Panc1 (cell line): ENCODE measurements around the gene PAQR4. TPM values are rescaled to one million over a fixed set of nuclear protein-coding genes. Genes with fewer than 3 reads are reported as not detected.

ENCODE experiments used
- ATAC-seq: fragments of 200-7000 bp; cut with Tn5 transposase; 2 replicates; pipeline ENCODE4 v1.9.1; 2020; ENCODE audit warnings: mild to moderate bottlenecking, moderate library complexity
- BruUV-seq: library from RNA; stranded (reverse); fragments of 400-500 nt; replicated peaks from 2 replicates; lab custom pipeline; 2021; lab: Mats Ljungman, UMichigan
- CTCF ChIA-PET: fragments of 300-600 bp; sonication (Branson Sonifier 250); formaldehyde crosslinking; loops from one replicate; lab custom pipeline; 2022; ENCODE audit warnings: antibody characterized with exemption; lab: Charles Lee
- POLR2A ChIA-PET: fragments of 300-600 bp; sonication (Branson Sonifier 250); formaldehyde crosslinking; loops from one replicate; lab custom pipeline; 2022; ENCODE audit warnings: antibody characterized with exemption; lab: Charles Lee
- DNase-seq: peaks from one replicate; pipeline ENCODE4 v3.0.0-alpha.2; 2010; ENCODE audit warnings: low read depth, low spot score
- H3K27ac ChIP-seq: 2 replicates; pipeline ENCODE4 v1.5.1; 2011; ENCODE audit warnings: mild to moderate bottlenecking, low read length, inconsistent platforms
- H3K27me3 ChIP-seq: fragments of 200-500 bp; sonication (Bioruptor generic); 2 replicates; pipeline ENCODE4 v1.6.0; 2014; ENCODE audit warnings: low read length, inconsistent platforms; ENCODE audit not compliant: control insufficient read depth, insufficient read depth
- H3K36me3 ChIP-seq: fragments of 200-500 bp; sonication (Bioruptor generic); 2 replicates; pipeline ENCODE4 v1.5.1; 2014; ENCODE audit warnings: inconsistent platforms, mild to moderate bottlenecking, low read length, moderate library complexity; ENCODE audit not compliant: control insufficient read depth, insufficient read depth
- H3K4me1 ChIP-seq: 2 replicates; pipeline ENCODE4 v1.5.1; 2011; ENCODE audit warnings: inconsistent platforms, mild to moderate bottlenecking, low read length, moderate library complexity; ENCODE audit not compliant: control insufficient read depth, insufficient read depth
- H3K4me3 ChIP-seq, 2 experiments: 2 replicates each; pipeline ENCODE4 v1.5.1; 2011 to 2012; ENCODE audit warnings: low read depth in 2 of 2, low read length in 2 of 2, mild to moderate bottlenecking in 2 of 2, inconsistent platforms in 1 of 2, moderate library complexity in 1 of 2
- H3K9me3 ChIP-seq: fragments of 200-500 bp; sonication (Bioruptor generic); 2 replicates; pipeline ENCODE4 v1.5.1; 2014; ENCODE audit warnings: low read depth, mild to moderate bottlenecking, inconsistent platforms, low read length, moderate library complexity; ENCODE audit not compliant: control insufficient read depth, insufficient read depth
- POLR2AphosphoS5 ChIP-seq: IDR thresholded peaks from 2 replicates; pipeline ENCODE4 v1.6.1; 2012; ENCODE audit warnings: mild to moderate bottlenecking, low read depth, low read length, moderate library complexity
- REST ChIP-seq, 2 experiments: IDR thresholded peaks; 2 replicates each; pipeline ENCODE4 v1.6.1; 2011 to 2012; ENCODE audit warnings: low read depth in 2 of 2, control low read depth in 1 of 2, low read length in 1 of 2, mild to moderate bottlenecking in 1 of 2, moderate library complexity in 1 of 2; ENCODE audit not compliant: insufficient read depth in 1 of 2
- SIN3A ChIP-seq: IDR thresholded peaks from 2 replicates; pipeline ENCODE4 v1.6.1; 2012; ENCODE audit warnings: low read depth, mild to moderate bottlenecking, low read length, moderate library complexity, borderline replicate concordance; ENCODE audit not compliant: insufficient read depth
- TCF7L2 ChIP-seq: IDR thresholded peaks from 2 replicates; pipeline ENCODE4 v1.6.1; 2011; ENCODE audit warnings: mild to moderate bottlenecking, low read depth, low read length, inconsistent platforms
- in situ Hi-C: cut with HindIII; loops from 2 replicates; pipeline ENCODE4 v1.10.0; 2016; ENCODE audit warnings: low sequenced_read_pairs, low pct_unique_long_range_greater_than_20kb
- intact Hi-C: fragments of 100-400 bp; cut with micrococcal nuclease; formaldehyde crosslinking; loops from one replicate; pipeline ENCODE4 v1.10.0; 2022; ENCODE audit not compliant: unreplicated experiment
- total RNA-seq: library from RNA; stranded (reverse); gene quantifications from one replicate; pipeline ENCODE4 v1.2.1, GENCODE V29; 2021; ENCODE audit not compliant: unreplicated experiment
- TF ChIP-seq, protein P1 (sequence below): fragments of 450-650 bp; IDR thresholded peaks from 2 replicates; pipeline ENCODE4 v1.5.1; 2017; ENCODE audit warnings: mild to moderate bottlenecking

The PAQR4 gene
- total RNA-seq, 1 experiment from 2014 or later: 51.8 TPM

DNA sequence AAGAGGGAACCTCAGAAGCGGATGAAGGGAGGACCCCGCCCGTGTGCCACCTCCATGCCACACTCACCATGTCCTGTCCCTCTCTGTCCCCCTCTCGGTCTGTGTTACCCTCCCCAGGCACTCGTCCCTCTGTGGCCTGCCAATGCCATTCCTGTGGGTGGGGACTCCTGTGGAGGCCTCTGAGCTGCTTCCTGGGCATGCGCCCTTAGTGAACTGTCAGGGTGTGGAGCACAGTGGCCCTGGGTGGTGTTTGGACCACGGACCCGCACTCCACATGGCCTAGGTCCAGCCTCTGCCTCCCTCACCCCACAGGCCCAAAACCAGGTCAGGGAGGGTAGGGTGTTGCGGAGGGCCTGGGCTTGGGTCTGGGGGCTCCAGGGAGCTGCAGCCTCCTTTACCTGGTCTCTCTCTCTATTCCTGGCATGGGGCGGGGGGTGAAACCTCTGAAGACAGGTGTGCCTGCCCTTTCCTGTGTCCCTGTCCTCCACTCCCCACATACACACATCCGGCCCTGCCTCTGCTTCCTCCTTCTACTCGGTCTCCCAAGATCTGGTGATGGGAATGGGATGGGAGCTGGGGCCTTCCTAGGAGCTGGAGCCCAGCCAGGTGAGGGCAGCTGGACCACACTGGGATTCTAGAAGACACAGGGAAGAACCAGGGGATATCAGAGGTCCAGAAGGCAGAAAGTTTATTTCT lies 22.6 kb downstream of the PAQR4 start:
- intact Hi-C loops: no loop called here
- ChIA-PET CTCF (no interaction called here), POLR2A (interaction anchor here (0.6 kb wide), 1 partner anchor 32 kb away, joined by 3 read pairs; the partner anchor contains the start of gene HCFC1R1)

DNA sequence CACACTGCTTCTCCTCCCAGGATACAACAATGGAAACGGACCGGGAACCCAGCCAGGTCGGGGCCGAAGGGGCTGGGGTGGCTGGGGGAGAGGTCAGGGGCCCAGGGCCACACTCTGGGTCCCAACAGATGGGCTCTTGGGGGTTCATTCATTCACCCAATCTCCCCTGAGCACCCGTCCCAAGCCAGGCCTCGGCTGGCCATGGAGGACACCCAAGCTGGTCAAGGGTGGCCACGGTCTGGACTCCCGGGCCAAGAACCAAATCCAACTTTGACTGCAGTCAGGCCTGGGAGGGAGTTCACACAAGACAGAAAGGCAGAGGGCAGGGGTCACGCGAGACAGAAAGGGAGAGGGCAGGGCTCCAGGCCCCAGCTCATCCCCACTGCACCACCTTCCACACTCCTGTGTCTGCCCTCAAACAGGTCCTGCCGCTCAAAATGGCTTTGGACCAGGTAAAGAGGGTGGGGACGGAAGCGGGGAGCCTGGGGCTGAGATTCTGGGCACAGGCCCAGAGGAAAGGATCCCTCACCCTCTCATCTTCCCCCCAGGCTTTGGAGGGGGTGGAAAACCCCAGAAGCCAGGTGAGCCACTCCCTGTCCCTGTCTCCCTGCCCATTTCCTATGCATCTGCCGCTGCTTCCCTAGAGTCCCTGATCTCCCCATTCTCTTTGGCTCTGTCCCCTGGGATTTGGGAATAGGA lies 23.4 kb downstream of the PAQR4 start:
- H3K27me3 ChIP-seq: no peaks in the 10 kb centered on the region
- ATAC-seq: no peak
- CTCF ChIA-PET: no interaction called here

More for the DNA sequence above, 22.6 kb downstream of the PAQR4 start:
- no peaks in the 10 kb centered on the region for H3K4me1 ChIP-seq
- H3K9me3 ChIP-seq: no peaks in the 10 kb centered on the region
- H3K36me3 ChIP-seq: no peaks in the 10 kb centered on the region
- no peaks in the 10 kb centered on the region for H3K27me3 ChIP-seq
- ATAC-seq (no peak), DNase-seq (no peak)
- H3K27ac ChIP-seq: no peak overlapping the region
- no TSS peak for BruUV-seq
- no peak overlapping the region for H3K4me3 ChIP-seq
- TF ChIP-seq REST (IDR thresholded peaks at IDR 0.05; ENCODE audit: insufficient read depth in 1 of 2, low read depth in 2 of 2, low read length in 1 of 2): no peak
- TF ChIP-seq, protein P1, sequence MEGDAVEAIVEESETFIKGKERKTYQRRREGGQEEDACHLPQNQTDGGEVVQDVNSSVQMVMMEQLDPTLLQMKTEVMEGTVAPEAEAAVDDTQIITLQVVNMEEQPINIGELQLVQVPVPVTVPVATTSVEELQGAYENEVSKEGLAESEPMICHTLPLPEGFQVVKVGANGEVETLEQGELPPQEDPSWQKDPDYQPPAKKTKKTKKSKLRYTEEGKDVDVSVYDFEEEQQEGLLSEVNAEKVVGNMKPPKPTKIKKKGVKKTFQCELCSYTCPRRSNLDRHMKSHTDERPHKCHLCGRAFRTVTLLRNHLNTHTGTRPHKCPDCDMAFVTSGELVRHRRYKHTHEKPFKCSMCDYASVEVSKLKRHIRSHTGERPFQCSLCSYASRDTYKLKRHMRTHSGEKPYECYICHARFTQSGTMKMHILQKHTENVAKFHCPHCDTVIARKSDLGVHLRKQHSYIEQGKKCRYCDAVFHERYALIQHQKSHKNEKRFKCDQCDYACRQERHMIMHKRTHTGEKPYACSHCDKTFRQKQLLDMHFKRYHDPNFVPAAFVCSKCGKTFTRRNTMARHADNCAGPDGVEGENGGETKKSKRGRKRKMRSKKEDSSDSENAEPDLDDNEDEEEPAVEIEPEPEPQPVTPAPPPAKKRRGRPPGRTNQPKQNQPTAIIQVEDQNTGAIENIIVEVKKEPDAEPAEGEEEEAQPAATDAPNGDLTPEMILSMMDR: no peak
- no peak for TF ChIP-seq POLR2AphosphoS5
- no peak for TF ChIP-seq TCF7L2
- TF ChIP-seq SIN3A: no peak
- in situ Hi-C loops: no loop called here

More for the DNA sequence above, 23.4 kb downstream of the PAQR4 start:
- POLR2A ChIA-PET: no interaction called here
- no peaks in the 10 kb centered on the region for H3K36me3 ChIP-seq
- H3K9me3 ChIP-seq: no peaks in the 10 kb centered on the region
- no peaks in the 10 kb centered on the region for H3K4me1 ChIP-seq
- H3K4me3 ChIP-seq: no peak overlapping the region
- in situ Hi-C loops (no loop called here), intact Hi-C loops (no loop called here)
- DNase-seq: no peak
- no peak overlapping the region for H3K27ac ChIP-seq
- TF ChIP-seq TCF7L2: no peak
- TF ChIP-seq SIN3A: no peak
- no TSS peak for BruUV-seq
